ENCODE data around the gene ZBED3. TPM values are rescaled to one million over a fixed set of nuclear protein-coding genes. Genes with fewer than 3 reads are reported as not detected.

The ZBED3 gene
- total and polyA plus RNA-seq, 2 of the 4 experiments (the other 2 are of a cell fraction), result 0.18 to 2.5 TPM

- intact Hi-C loops (cut with micrococcal nuclease), result no loop called here
- ATAC-seq (ENCODE audit: low read depth), result no peak
- no peak overlapping the region for H4K8ac ChIP-seq (ENCODE audit: low read depth in 2 of 2, low read length in 2 of 2)
- H3K4ac ChIP-seq (ENCODE audit: low read depth, low read length), result no peak overlapping the region
- H3K23ac ChIP-seq (ENCODE audit: low read depth, low read length), result no peak overlapping the region
- no peak overlapping the region for H2AK9ac ChIP-seq (replicated peaks; ENCODE audit: low read depth, low read length, poor library complexity)
- no peak overlapping the region for H2BK120ac ChIP-seq (ENCODE audit: low read depth, low read length)
- H3K9ac ChIP-seq (ENCODE audit: low read depth, low read length), result no peak overlapping the region
- H4K91ac ChIP-seq (ENCODE audit: insufficient read depth, low read depth, low read length), result no peak overlapping the region
- H3K27ac ChIP-seq (ENCODE audit: insufficient read depth, low read length), result no peak overlapping the region
- no peak overlapping the region for H2BK5ac ChIP-seq (ENCODE audit: low read depth, low read length, poor library complexity, severe bottlenecking)
- no peak for DNase-seq
- no peaks in the 10 kb centered on the region for H3K4me1 ChIP-seq (ENCODE audit: control insufficient read depth, insufficient read depth, low read length)
- no peak overlapping the region for H3K4me3 ChIP-seq (ENCODE audit: insufficient read depth, low read depth, low read length)
- WGBS, 2 experiments (ENCODE audit: extremely low coverage in 2 of 2, insufficient read length in 1 of 2), result no CpG with 5 or more reads among the region's 6 CpGs
- CTCF ChIA-PET, result no interaction called here
- H2AFZ ChIP-seq (replicated peaks; ENCODE audit: low read length, poor library complexity), result no peak overlapping the region
- no TSS peak for BruUV-seq (replicated peaks)
- H3K14ac ChIP-seq (replicated peaks; ENCODE audit: low read depth, low read length), result no peak overlapping the region
- POLR2A ChIA-PET (ENCODE audit: unreplicated experiment), result no interaction called here
- H2AK5ac ChIP-seq (ENCODE audit: low read depth, low read length), result no peak overlapping the region
- no peaks in the 10 kb centered on the region for H3K9me1 ChIP-seq (ENCODE audit: insufficient read depth, low read length)
- H4K20me1 ChIP-seq (ENCODE audit: insufficient read depth, low read length), result no peaks in the 10 kb centered on the region
- H3K56ac ChIP-seq (ENCODE audit: extremely low read depth, insufficient read depth, low read length), result no peak overlapping the region
- H3K27me3 ChIP-seq (ENCODE audit: control insufficient read depth, insufficient read depth, low read length), result peaks cover 10% of the 10 kb centered on the region; the same call in 1 of the 2 replicates
- H3K4me2 ChIP-seq (ENCODE audit: low read depth, low read length), result no peak overlapping the region
- dilution Hi-C loops (cut with HindIII; ENCODE audit: low sequenced_read_pairs, unreplicated experiment), result no loop called here
- no peaks in the 10 kb centered on the region for H3K79me1 ChIP-seq (ENCODE audit: low read depth in 1 of 2, low read length in 2 of 2)
- no peaks in the 10 kb centered on the region; the same call in 1 of the 2 replicates for H3K9me3 ChIP-seq (ENCODE audit: control insufficient read depth, insufficient read depth, low read length)
- H3K36me3 ChIP-seq (ENCODE audit: control insufficient read depth, insufficient read depth, low read length), result no peaks in the 10 kb centered on the region
- in situ Hi-C loops (cut with MboI; ENCODE audit: low sequenced_read_pairs), result no loop called here
- no peak overlapping the region for H4K5ac ChIP-seq (ENCODE audit: low read depth, low read length)
- no peak overlapping the region for H2BK15ac ChIP-seq (ENCODE audit: low read depth, low read length)
- no peak overlapping the region for H3K18ac ChIP-seq (ENCODE audit: low read depth, low read length)
- H2BK20ac ChIP-seq (ENCODE audit: low read depth, low read length), result no peak overlapping the region
- TF ChIP-seq MXI1 (IDR thresholded peaks at IDR 0.05; ENCODE audit: borderline replicate concordance, low read depth, low read length) (no peak), CTCF (conservative IDR thresholded peaks at IDR 0.05; ENCODE audit: low read depth, low read length) (no peak), MAFK (IDR thresholded peaks at IDR 0.05; ENCODE audit: low read depth, low read length) (no peak), MAZ (IDR thresholded peaks at IDR 0.05; ENCODE audit: borderline replicate concordance, low read depth, low read length) (no peak), NFE2L2 (IDR thresholded peaks at IDR 0.05; ENCODE audit: low read depth, low read length) (no peak), RCOR1 (IDR thresholded peaks at IDR 0.05; ENCODE audit: insufficient replicate concordance, low read length) (no peak), CHD1 (IDR thresholded peaks at IDR 0.05; ENCODE audit: low read depth, low read length) (no peak), RAD21 (IDR thresholded peaks at IDR 0.05; ENCODE audit: low read length) (no peak), CEBPB (IDR thresholded peaks at IDR 0.05; ENCODE audit: low read depth, low read length) (no peak)
- TF ChIP-seq, protein P1, sequence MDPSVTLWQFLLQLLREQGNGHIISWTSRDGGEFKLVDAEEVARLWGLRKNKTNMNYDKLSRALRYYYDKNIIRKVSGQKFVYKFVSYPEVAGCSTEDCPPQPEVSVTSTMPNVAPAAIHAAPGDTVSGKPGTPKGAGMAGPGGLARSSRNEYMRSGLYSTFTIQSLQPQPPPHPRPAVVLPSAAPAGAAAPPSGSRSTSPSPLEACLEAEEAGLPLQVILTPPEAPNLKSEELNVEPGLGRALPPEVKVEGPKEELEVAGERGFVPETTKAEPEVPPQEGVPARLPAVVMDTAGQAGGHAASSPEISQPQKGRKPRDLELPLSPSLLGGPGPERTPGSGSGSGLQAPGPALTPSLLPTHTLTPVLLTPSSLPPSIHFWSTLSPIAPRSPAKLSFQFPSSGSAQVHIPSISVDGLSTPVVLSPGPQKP (IDR thresholded peaks at IDR 0.05; ENCODE audit: borderline replicate concordance, low read depth, low read length), result no peak
- TF ChIP-seq, protein P2, sequence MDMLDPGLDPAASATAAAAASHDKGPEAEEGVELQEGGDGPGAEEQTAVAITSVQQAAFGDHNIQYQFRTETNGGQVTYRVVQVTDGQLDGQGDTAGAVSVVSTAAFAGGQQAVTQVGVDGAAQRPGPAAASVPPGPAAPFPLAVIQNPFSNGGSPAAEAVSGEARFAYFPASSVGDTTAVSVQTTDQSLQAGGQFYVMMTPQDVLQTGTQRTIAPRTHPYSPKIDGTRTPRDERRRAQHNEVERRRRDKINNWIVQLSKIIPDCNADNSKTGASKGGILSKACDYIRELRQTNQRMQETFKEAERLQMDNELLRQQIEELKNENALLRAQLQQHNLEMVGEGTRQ (IDR thresholded peaks at IDR 0.05; ENCODE audit: low read depth, low read length), result no peak
These were observed 36.0 kb upstream of the ZBED3 start for GRCh38 chr5:77123057-77123456.
